Trophoblast cell (in vitro differentiated cells and primary cell): ENCODE data around the gene FAM118B.

Experiments used
- DNase-seq, 2 donors: peaks; one replicate each; pipeline ENCODE4 v3.0.0-alpha.2; 2016
- H2AFZ ChIP-seq: 2 replicates; pipeline ENCODE4 v1.6.1; 2013; ENCODE audit warnings: low read length, moderate library complexity, mild to moderate bottlenecking; ENCODE audit not compliant: insufficient read depth, poor library complexity
- H2AK5ac ChIP-seq: 2 replicates; pipeline ENCODE4 v1.6.1; 2013; ENCODE audit warnings: mild to moderate bottlenecking, low read length
- H2BK120ac ChIP-seq: 2 replicates; pipeline ENCODE4 v1.6.1; 2013; ENCODE audit warnings: low read length, mild to moderate bottlenecking, moderate library complexity; ENCODE audit not compliant: insufficient read depth, poor library complexity
- H2BK12ac ChIP-seq: 2 replicates; pipeline ENCODE4 v1.6.1; 2013; ENCODE audit warnings: mild to moderate bottlenecking, low read length, moderate library complexity
- H2BK5ac ChIP-seq: 2 replicates; pipeline ENCODE4 v1.6.1; 2013; ENCODE audit warnings: low read length, low read depth, moderate library complexity, mild to moderate bottlenecking; ENCODE audit not compliant: poor library complexity
- H3K14ac ChIP-seq: 2 replicates; pipeline ENCODE4 v1.6.1; 2013; ENCODE audit warnings: mild to moderate bottlenecking, low read length
- H3K18ac ChIP-seq: 2 replicates; pipeline ENCODE4 v1.6.1; 2013; ENCODE audit warnings: mild to moderate bottlenecking, low read length
- H3K23ac ChIP-seq: 2 replicates; pipeline ENCODE4 v1.6.1; 2013; ENCODE audit warnings: low read length
- H3K27ac ChIP-seq: 2 replicates; pipeline ENCODE4 v1.5.1; 2013; ENCODE audit warnings: low read depth, mild to moderate bottlenecking, inconsistent platforms, low read length, moderate library complexity
- H3K27me3 ChIP-seq: 2 replicates; pipeline ENCODE4 v1.6.1; 2013; ENCODE audit warnings: inconsistent platforms, mild to moderate bottlenecking, low read length, moderate library complexity; ENCODE audit not compliant: insufficient read depth
- H3K36me3 ChIP-seq, 2 experiments: 1 replicate in 1 of 2; 2 replicates in 1 of 2; pipeline ENCODE4 v1.6.1; 2013; ENCODE audit warnings: low read length in 2 of 2, mild to moderate bottlenecking in 2 of 2, moderate library complexity in 1 of 2; ENCODE audit not compliant: insufficient read depth in 2 of 2, control insufficient read depth in 1 of 2
- H3K4ac ChIP-seq: 2 replicates; pipeline ENCODE4 v1.6.1; 2013; ENCODE audit warnings: low read depth, mild to moderate bottlenecking, low read length, moderate library complexity
- H3K4me1 ChIP-seq, 2 experiments: 1 replicate in 1 of 2; 2 replicates in 1 of 2; pipeline ENCODE4 v1.6.1; 2013; ENCODE audit warnings: low read length in 2 of 2, mild to moderate bottlenecking in 2 of 2, moderate library complexity in 1 of 2; ENCODE audit not compliant: insufficient read depth in 2 of 2, control insufficient read depth in 1 of 2
- H3K4me2 ChIP-seq: 2 replicates; pipeline ENCODE4 v1.6.1; 2013; ENCODE audit warnings: inconsistent platforms, mild to moderate bottlenecking, low read length, moderate library complexity
- H3K4me3 ChIP-seq: 2 replicates; pipeline ENCODE4 v1.5.1; 2013; ENCODE audit warnings: mild to moderate bottlenecking, low read depth, low read length, inconsistent platforms
- H3K79me1 ChIP-seq: one replicate; pipeline ENCODE4 v1.6.1; 2013; ENCODE audit warnings: low read length
- H3K79me2 ChIP-seq: 2 replicates; pipeline ENCODE4 v1.6.1; 2013; ENCODE audit warnings: low read length, mild to moderate bottlenecking; ENCODE audit not compliant: control insufficient read depth, insufficient read depth, poor library complexity
- H3K9ac ChIP-seq: 2 replicates; pipeline ENCODE4 v1.6.1; 2013; ENCODE audit warnings: mild to moderate bottlenecking, low read length
- H3K9me3 ChIP-seq: 2 replicates; pipeline ENCODE4 v1.6.1; 2013; ENCODE audit warnings: low read depth, mild to moderate bottlenecking, control low read depth, inconsistent platforms, low read length; ENCODE audit not compliant: insufficient read depth
- H4K12ac ChIP-seq: 2 replicates; pipeline ENCODE4 v1.6.1; 2013; ENCODE audit warnings: low read depth, mild to moderate bottlenecking, low read length, moderate library complexity
- H4K8ac ChIP-seq: 2 replicates; pipeline ENCODE4 v1.6.1; 2013; ENCODE audit warnings: low read depth, mild to moderate bottlenecking, low read length, moderate library complexity
- H4K91ac ChIP-seq: one replicate; pipeline ENCODE4 v1.6.1; 2013; ENCODE audit warnings: low read depth, mild to moderate bottlenecking, low read length, moderate library complexity
- WGBS: extraction: QIAGEN DNeasy Blood & Tissue Kit; methylation state at CpG from one replicate; pipeline ENCODE4 v1.1.7; 2013; ENCODE audit warnings: missing lambda C conversion rate; ENCODE audit not compliant: insufficient read length, insufficient coverage; ENCODE audit errors: extremely low coverage; 5-methylcytosine and 5-hydroxymethylcytosine counted together

Gene FAM118B

DNA sequence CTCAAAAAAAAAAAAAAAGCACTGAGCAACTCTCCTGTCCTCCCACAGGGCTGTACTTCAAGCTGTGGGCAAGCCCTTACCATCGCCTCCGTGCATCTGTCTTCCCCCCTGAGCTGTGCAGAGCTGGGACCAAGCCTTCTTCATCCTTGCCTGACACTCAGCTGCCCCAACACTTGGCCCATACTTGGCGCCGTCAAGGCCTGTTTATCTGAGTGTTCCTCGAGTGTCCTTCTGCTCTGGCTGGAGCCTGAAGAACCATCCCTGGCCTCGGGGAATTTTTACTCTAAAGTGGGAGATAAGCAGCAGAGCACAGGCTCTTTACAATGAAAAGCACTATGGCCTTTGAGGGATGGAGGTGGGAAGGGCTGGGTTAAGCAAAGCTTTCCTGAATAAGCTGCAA lies 69.7 kb downstream of the FAM118B start:
- H3K79me1 ChIP-seq = peaks cover 8% of the 10 kb centered on the region
- H2BK120ac ChIP-seq = no peak overlapping the region
- WGBS = no CpG with 5 or more reads among the region's 6 CpGs
- H3K27me3 ChIP-seq = no peaks in the 10 kb centered on the region
- H3K4me3 ChIP-seq = no peak overlapping the region
- peaks cover 6 to 17% of the 10 kb centered on the region in 2 experiments for H3K4me1 ChIP-seq
- no peak overlapping the region for H3K18ac ChIP-seq
- H3K14ac ChIP-seq = no peak overlapping the region
- H2AK5ac ChIP-seq = no peak overlapping the region
- peaks cover 6% of the 10 kb centered on the region for H3K79me2 ChIP-seq
- H2BK12ac ChIP-seq = no peak overlapping the region
- no peak overlapping the region for H2BK5ac ChIP-seq
- no peak overlapping the region for H3K4me2 ChIP-seq
- no peak overlapping the region for H4K91ac ChIP-seq
- H3K9ac ChIP-seq = no peak overlapping the region
- no peak overlapping the region for H2AFZ ChIP-seq
- H3K9me3 ChIP-seq = no peaks in the 10 kb centered on the region
- H3K27ac ChIP-seq = no peak overlapping the region
- no peak overlapping the region for H4K8ac ChIP-seq
- DNase-seq = no peak
- H4K12ac ChIP-seq = no peak overlapping the region
- H3K4ac ChIP-seq = no peak overlapping the region
- no peak overlapping the region for H3K23ac ChIP-seq
- H3K36me3 ChIP-seq = peaks cover 13% of the 10 kb centered on the region in 2 experiments

GRCh38 chr11:126281666-126282175 lies 70.1 kb downstream of the FAM118B start:
- Histone ChIP-seq H2BK120ac (no peak overlapping the region), H4K91ac (no peak overlapping the region), H2AK5ac (no peak overlapping the region), H3K23ac (no peak overlapping the region), H4K12ac (no peak overlapping the region), H2BK12ac (no peak overlapping the region), H3K4me2 (peak overlapping the region; percentile 62), H3K14ac (no peak overlapping the region), H3K18ac (no peak overlapping the region), H4K8ac (no peak overlapping the region), H3K79me1 (peaks cover 8% of the 10 kb centered on the region), H3K4ac (no peak overlapping the region), H3K79me2 (peaks cover 6% of the 10 kb centered on the region), H2BK5ac (no peak overlapping the region), H3K27me3 (no peaks in the 10 kb centered on the region), H3K4me3 (no peak overlapping the region), H3K36me3 (peaks cover 11 to 12% of the 10 kb centered on the region in 2 experiments), H3K27ac (no peak overlapping the region), H3K9me3 (no peaks in the 10 kb centered on the region), H3K4me1 (peaks cover 6 to 17% of the 10 kb centered on the region in 2 experiments), H2AFZ (no peak overlapping the region), H3K9ac (no peak overlapping the region)
- WGBS = no CpG with 5 or more reads among the region's 10 CpGs
- no peak for DNase-seq

DNA sequence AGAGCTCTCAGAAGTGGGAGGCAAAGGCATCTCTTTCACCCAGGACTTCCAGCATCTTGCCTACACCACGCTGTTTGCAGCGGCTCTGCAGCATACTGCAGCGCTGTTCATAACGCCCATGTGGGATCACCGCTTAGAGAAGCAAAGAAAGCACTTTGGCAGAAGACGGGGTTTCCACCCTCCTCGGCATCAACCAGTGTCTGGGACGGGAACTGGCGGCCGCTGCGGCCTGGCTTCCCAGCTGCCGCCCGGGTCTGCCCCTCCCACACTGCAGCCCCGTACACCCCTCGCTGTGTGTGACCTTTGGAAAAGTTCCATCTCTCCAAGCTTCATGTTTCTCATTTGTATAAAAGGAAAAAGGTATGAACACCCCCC lies 70.8 kb downstream of the FAM118B start:
- no CpG with 5 or more reads among the region's 15 CpGs for WGBS
- Histone ChIP-seq H4K91ac (peak overlapping the region; percentile 36), H2BK5ac (no peak overlapping the region), H3K4me3 (peak overlapping the region; percentile 31), H2AFZ (peak overlapping the region; percentile 89), H3K9me3 (no peaks in the 10 kb centered on the region), H3K23ac (no peak overlapping the region), H4K12ac (peak overlapping the region; percentile 69), H3K79me1 (peaks cover 8% of the 10 kb centered on the region), H3K79me2 (peaks cover 6% of the 10 kb centered on the region), H2AK5ac (peak overlapping the region; percentile 20), H3K27me3 (no peaks in the 10 kb centered on the region), H3K14ac (peak overlapping the region; percentile 11), H3K36me3 (peaks cover 6% of the 10 kb centered on the region in 2 experiments), H3K9ac (peak overlapping the region; percentile 15), H3K4me1 (peaks cover 6 to 17% of the 10 kb centered on the region in 2 experiments), H2BK120ac (no peak overlapping the region), H3K27ac (no peak overlapping the region), H4K8ac (peak overlapping the region; percentile 98), H3K4me2 (peak overlapping the region; percentile 62), H3K4ac (no peak overlapping the region), H2BK12ac (no peak overlapping the region), H3K18ac (no peak overlapping the region)
- DNase-seq = peak in 1 of 2 donors; percentile 28

GRCh38 chr11:126282736-126283591 lies 71.4 kb downstream of the FAM118B start, which contains the start of gene TIRAP:
Gene TIRAP, plus strand, starts transcription at chr11:126283093. Its CDS starts 7,802 bp downstream, at chr11:126290895.
- peak within 1 kb of the TSS; percentile 95 for H3K14ac ChIP-seq
- H3K18ac ChIP-seq = peak within 1 kb of the TSS; percentile 94
- WGBS = no CpG with 5 or more reads among the region's 82 CpGs
- H3K9ac ChIP-seq = peak within 1 kb of the TSS; percentile 92
- H3K23ac ChIP-seq = peak within 1 kb of the TSS; percentile 1
- peak within 1 kb of the TSS; percentile 65 for H3K4me3 ChIP-seq
- H2BK5ac ChIP-seq = peak within 1 kb of the TSS; percentile 45
- H3K27me3 ChIP-seq = no peaks in the 10 kb centered on the region
- peaks cover 8% of the 10 kb centered on the region for H3K79me1 ChIP-seq
- peak within 1 kb of the TSS; percentile 98 for H4K12ac ChIP-seq
- peak within 1 kb of the TSS; percentile 89 for H2AFZ ChIP-seq
- H3K4me1 ChIP-seq = peaks cover 6 to 17% of the 10 kb centered on the region in 2 experiments
- no peaks in the 10 kb centered on the region for H3K36me3 ChIP-seq
- no peaks in the 10 kb centered on the region for H3K9me3 ChIP-seq
- peak within 1 kb of the TSS; percentile 86 for H4K91ac ChIP-seq
- DNase-seq = peak; percentile 39 to 66
- H2AK5ac ChIP-seq = peak within 1 kb of the TSS; percentile 91
- peak within 1 kb of the TSS; percentile 60 for H2BK120ac ChIP-seq
- H2BK12ac ChIP-seq = peak within 1 kb of the TSS; percentile 52
- peaks cover 6% of the 10 kb centered on the region for H3K79me2 ChIP-seq
- H3K27ac ChIP-seq = no peak within 1 kb of the TSS
- peak within 1 kb of the TSS; percentile 98 for H4K8ac ChIP-seq
- H3K4ac ChIP-seq = peak within 1 kb of the TSS; percentile 91
- H3K4me2 ChIP-seq = peak within 1 kb of the TSS; percentile 62
